NCI-H2171 treated with DMSO at 0.1 percent for 48 hours (cell line): Measurements from ENCODE around the gene NR4A1.

Source experiments
- DNase-seq: peaks from one replicate; lab custom pipeline; 2025; lab: John Stamatoyannopoulos, UW

The NR4A1 gene

GRCh38 chr12:52050758-52051541 is at the start of gene NR4A1:
Gene NR4A1 (plus strand): TSS chr12:52051442. CDS start chr12:52054329, 2,887 bp downstream.
- DNase-seq, result peak; percentile 82

- no peak for DNase-seq
Measured at GRCh38 chr12:52003016-52003550, 48.2 kb upstream of the NR4A1 start.

- DNase-seq, result peak; percentile 93
Measured at GRCh38 chr12:52003591-52003990, 47.7 kb upstream of the NR4A1 start.

GRCh38 chr12:52004042-52004648 is 47.1 kb upstream of the NR4A1 start:
- peak; percentile 83 for DNase-seq

- DNase-seq, result no peak
Measured at GRCh38 chr12:52005218-52005902, 45.9 kb upstream of the NR4A1 start.

GRCh38 chr12:52005903-52006703 is 45.1 kb upstream of the NR4A1 start:
- DNase-seq, result peak; percentile 59

GRCh38 chr12:52006726-52007157 is 44.5 kb upstream of the NR4A1 start, which contains the start of gene TAMALIN:
Gene TAMALIN (plus strand): TSS chr12:52006946. CDS start chr12:52007020, 74 bp downstream.
- peak; percentile 51 for DNase-seq

GRCh38 chr12:52007158-52007921 is 43.9 kb upstream of the NR4A1 start:
- DNase-seq, result peak; percentile 48

- no peak for DNase-seq
Measured at GRCh38 chr12:52007982-52008510, 43.2 kb upstream of the NR4A1 start.

GRCh38 chr12:52009081-52009751 is 42.0 kb upstream of the NR4A1 start:
- no peak for DNase-seq

GRCh38 chr12:52010152-52010622 is 41.1 kb upstream of the NR4A1 start:
- no peak for DNase-seq

- peak; percentile 79 for DNase-seq
Measured at GRCh38 chr12:52010692-52011601, 40.3 kb upstream of the NR4A1 start.

- DNase-seq, result no peak
Measured at GRCh38 chr12:52011602-52012214, 39.5 kb upstream of the NR4A1 start.

- no peak for DNase-seq
Measured at GRCh38 chr12:52013626-52014310, 37.5 kb upstream of the NR4A1 start.

- DNase-seq, result no peak
Measured at GRCh38 chr12:52014567-52015530, 36.4 kb upstream of the NR4A1 start.

- peak; percentile 25 for DNase-seq
Measured at GRCh38 chr12:52015532-52016041, 35.7 kb upstream of the NR4A1 start.
